GM19463 (cell line): Measurements from ENCODE around the gene SETD3.

Experiments used
- ATAC-seq: cut with Tn5 transposase; IDR thresholded peaks from one replicate; pipeline ENCODE4 v1.9.1; 2021; ENCODE audit warnings: mild to moderate bottlenecking, moderate library complexity; ENCODE audit not compliant: unreplicated experiment

Gene SETD3

DNA sequence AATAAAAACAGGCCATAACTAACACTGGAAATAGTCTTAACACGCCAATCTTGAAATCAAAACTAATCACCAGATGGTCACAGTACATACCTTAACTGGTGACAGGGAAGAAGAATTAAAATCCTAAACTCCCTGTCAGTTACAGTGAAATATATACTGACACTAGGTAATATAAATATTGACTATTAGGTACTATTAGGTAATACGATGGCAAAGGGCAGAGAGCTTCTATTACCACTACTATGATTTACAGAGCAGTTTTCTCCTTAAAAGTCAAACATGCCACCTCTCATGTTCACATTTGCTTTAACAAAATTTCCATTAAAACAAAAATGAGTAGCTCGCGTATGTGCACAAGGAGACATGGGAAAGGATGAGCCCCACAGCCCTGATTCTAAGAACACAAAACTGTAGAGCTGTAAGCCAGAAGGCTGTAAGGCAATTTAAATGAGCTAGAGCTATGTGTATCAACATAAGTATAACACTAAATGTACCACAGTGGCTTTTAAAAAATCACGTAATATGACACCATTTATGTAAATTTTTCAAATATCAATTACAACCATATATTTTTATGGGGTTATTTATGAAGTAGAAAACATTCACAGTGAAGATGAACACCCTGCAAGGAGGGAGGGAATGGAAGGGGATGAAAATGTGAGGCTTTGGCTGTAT, 19.1 kb downstream of the SETD3 start:
- no peak for ATAC-seq

DNA sequence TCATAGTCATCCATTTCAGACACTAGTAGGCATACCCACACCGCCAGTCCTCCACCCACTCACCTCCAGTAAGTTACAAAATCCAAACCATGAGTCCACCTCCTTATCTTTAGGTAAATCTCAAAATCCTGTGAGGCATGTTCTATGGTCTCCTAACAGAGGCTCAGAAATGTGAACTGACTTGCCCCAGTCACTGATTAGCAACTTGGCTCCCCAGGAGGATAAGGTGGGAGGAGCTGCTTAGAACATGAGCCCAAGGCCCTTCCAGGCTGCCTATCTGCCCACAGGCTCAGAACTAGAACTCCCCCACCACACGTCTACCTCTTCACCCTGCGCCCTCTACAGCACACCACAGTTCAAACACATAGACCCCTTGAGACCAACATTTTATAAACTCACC, 19.9 kb downstream of the SETD3 start:
- no peak for ATAC-seq

DNA sequence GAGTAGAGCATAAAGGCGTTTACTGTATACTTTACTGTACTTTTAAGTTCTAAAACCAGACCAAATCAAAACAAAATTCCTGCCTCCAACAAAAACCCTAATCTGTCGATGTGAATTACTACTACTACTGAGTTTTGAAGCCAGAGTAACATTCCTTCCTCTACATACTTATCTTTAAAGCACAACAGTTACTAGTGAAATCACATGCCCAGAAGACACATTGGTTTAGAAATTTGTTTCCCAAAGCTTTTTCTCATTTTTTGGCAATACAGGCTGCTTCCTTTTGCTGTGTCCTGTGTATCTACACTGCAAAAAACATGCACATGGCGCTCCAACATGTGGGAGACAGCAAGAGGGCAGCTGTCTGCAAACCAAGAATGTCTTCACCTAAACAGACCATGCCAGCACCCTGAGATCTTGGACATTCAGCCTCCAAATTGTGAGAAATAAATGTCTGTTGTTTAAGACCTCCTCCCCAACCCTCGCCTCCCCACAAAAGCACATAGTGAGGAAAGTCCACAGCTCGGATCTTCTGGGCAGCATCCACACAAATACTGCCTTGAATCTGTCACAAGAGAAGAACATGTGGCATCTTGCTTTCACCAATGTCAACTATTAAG, 21.1 kb downstream of the SETD3 start:
- no peak for ATAC-seq

GRCh38 chr14:99454246-99454645, 26.4 kb downstream of the SETD3 start:
- no peak for ATAC-seq

DNA sequence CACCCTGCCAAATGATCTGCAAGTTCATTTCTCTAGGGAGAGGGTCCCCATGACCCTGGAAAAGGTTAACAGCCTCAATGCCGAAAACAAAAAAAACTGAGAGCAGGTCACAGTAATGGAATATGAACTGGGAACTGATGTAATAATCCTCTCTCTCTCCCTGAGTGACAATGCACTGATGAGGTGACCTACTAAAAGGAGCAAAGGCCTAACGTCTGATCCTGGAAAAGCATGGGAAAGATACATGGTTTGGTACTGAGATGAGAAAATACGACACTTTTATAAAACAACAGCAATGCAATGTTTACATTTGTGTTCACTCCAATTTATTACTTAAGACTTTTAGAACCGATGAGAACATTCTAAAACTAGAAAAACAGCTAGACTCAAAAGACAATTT, 27.7 kb downstream of the SETD3 start:
- no peak for ATAC-seq

GRCh38 chr14:99451234-99451633, 29.4 kb downstream of the SETD3 start:
- no peak for ATAC-seq

GRCh38 chr14:99450266-99450665, 30.4 kb downstream of the SETD3 start:
- no peak for ATAC-seq

DNA sequence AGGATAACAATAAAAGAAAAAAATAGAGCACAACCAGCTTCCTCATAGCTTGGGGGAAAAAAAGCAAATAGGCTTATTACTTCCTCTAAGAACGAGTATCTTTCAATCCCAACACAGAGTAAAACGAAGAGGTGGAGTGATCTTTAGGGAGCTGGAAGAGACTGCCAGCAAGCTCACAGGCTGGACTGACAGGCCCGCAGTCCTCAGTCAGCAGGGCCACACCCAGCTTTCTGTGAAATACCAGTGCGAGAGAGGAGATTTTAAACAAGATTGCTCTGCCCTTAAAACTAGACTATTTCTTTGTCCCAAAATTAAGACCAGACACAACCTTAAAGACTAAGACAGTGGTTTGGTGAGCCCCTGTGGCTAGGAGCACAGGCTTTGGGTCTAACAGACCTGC, 32.9 kb downstream of the SETD3 start:
- no peak for ATAC-seq

DNA sequence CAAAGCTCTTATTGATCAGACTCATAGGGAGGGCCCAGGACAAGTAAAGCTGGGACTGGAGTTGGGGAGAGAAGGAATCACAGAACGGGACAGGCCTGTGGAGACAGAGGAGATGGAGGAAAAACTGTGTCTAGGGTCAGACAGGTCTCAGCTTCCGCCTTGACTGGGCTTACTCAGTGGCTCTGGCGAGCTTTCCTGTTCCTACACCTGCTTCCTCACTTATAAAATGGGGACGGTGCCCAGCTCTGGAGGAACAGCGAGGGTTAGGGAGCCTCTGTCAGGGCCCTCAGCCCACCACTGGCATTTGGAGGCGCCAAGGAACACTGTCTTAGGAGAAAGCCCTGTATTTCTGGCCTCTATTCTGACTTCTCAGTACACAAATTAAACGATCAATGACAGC, 34.7 kb downstream of the SETD3 start:
- ATAC-seq, result no peak

DNA sequence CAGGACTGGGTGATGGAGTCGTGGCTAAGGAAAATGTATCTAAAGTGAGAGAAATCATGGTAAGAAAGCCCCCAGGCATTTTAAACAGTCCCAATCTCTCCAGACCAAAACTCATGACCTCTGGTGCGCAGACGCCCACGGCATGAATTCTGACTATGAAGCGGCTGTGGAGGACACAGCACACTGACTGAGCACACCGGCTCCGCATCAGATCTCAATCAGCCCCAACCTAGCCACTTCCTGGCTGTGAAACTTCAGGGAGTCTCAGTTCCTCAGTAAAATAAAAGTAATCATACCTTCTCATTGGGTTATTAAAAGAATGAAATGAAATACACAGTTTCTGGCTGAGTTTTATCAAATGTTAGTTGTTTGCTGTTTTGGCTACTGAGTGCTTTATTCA, 38.7 kb downstream of the SETD3 start:
- no peak for ATAC-seq

DNA sequence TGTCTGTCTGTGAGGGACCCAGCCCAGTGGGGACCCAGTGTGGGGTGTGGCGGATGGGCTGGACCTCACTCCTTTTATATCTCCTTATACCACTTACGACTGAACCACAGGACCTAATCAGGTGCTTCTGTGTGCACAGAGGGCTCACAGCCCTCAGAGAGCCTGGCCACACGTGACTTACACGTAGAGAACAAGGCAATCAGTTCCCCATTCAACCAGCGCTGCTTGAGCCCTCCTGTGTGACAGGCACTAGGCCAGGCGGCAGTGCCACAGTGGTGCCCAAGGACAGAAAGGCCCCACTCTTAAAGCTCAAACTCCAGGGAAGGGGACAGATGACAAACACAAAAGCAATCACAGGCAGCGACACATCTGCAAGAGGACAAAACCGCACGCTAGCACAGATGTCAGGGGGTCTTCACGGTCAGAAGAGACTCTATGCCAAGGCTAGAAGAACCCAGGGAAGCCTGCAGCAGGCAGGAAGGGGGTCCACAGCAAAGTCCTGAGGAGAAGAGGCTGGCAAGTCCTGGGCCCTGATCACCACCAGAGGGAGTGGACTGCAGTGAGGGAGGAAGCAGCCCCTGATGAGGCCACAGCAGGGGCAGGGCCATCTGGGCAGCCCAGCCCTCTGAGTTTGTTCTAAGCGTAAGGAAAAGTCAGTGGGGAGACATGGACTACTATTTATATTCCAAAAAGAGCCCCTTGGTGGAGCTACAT, 39.3 kb downstream of the SETD3 start:
- no peak for ATAC-seq

DNA sequence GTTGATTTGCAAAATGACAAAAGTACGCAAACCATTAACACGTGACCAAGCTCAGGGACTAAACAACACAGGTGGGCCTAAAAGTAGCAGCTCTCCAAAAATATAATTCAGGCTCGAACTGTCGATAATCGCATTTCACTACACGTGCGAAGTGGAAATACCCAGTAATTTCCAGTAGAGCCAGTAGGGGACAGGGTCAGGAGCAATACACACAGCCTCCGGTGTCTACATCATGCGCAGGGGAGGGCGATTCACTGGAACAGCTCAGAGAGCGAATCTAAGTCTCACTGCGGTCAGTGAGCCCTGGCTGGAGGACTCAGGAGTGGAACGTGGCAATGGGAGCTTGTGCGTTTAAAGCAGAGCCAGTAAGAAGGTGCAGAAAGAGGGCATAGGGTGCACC, 40.4 kb downstream of the SETD3 start:
- ATAC-seq, result no peak

DNA sequence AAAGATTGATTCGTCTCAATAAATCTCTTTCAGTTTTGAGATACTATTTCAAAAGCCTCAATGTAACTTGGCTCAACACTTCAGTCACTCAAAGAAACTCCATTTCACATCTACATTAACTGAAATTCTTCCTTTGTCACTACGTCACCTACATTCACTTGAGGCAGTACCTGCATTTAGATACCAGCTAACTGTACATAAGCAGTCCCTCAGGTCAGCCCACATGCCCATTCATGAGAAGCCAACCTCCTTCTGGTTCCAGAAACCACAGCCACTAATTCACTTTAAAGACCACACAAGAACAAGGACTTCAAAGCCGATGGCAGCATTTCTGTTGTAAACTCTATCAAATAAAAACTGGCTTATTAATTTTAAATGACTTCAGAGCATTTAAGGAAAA, 43.0 kb downstream of the SETD3 start:
- no peak for ATAC-seq

- no peak for ATAC-seq
Measured at GRCh38 chr14:99436247-99437180, 44.1 kb downstream of the SETD3 start.

DNA sequence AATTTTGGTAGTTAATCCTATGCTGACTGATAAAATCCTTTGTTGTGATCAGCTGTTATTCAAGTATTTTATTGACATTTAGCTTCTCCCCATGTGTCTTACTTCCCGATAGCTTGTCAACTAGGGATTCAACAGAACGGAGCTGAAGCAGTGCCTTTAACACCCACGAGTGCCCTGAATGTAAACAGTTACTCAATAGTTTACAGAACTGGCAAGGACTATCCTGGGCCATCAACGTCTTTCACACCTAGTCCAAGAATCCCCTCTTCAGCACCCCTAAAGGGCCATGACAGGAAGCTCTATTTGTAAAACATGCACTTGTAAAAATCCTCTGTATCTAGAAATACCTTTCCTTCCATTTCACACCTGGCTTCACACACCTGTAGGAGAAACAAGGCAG, 45.3 kb downstream of the SETD3 start:
- ATAC-seq, result no peak

DNA sequence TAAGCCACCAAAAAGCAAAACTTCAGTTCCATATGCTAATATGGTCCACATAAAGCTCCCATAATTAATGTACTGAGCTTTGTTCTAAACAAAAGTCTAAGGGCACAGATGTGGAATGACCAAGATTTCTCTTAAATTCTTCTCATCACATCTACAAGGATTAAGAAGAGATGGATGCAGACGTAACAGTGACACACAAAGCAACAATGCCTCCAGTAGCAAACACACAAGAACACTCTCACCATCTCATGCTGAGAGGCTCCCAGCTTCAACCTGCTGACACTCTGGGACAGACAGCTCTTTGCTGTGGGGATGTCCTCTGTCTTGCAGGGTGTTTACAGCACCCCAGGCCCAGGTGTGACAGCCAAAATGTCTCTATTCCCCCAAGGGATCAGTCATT, 48.2 kb downstream of the SETD3 start:
- no peak for ATAC-seq

DNA sequence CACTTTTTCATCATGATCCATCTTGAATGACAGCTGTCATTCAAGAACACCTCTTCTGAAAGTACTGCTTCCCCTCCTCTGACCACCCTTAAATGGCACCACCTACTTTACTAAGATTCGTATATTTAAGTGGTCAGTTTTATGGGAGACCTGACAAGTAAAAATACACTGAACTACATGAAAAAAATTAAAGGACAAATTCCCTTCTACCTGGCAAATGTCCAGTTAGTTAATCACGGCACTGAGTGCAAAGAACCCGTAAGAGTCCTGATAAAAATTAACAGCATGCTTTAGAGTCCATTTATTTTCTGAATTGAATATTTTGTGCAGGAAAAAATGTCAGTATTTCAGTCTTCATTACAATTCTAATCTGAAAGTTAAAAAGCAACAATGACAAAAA, 48.7 kb downstream of the SETD3 start:
- ATAC-seq, result no peak

- peak; percentile 81 for ATAC-seq
Measured at GRCh38 chr14:99430491-99430890, 50.2 kb downstream of the SETD3 start.

DNA sequence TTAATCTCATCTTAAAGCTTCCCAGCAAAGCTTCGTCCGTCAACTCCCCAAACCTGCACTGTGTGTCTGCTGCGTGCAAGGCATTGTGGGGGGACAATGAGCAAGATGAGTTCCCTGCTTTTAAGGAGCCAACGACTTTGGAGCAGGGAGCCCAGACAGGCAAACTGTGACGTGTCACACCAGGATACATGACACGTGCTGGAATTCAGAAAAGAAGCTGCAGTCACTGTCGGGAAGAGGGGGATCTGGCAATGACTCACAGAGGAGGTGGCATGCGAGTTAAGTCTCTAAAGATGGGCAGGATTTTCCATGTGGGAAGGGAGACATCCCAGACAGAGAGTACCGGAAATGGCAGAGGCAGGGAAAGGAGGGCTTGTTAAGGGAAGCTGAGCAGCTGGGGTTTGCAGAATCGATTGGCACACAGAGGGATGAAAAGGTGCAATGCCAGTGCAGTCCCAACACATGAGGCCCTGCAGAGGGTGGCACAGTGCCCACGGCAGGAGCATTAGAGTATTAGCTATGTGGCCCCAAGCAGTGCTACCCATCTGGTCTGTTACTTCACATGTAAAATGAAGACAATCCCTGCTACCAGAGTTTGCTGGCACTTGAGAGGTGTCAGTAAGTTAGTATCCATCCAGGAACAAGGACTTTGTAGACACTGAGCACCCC, 52.9 kb downstream of the SETD3 start:
- ATAC-seq, result no peak

DNA sequence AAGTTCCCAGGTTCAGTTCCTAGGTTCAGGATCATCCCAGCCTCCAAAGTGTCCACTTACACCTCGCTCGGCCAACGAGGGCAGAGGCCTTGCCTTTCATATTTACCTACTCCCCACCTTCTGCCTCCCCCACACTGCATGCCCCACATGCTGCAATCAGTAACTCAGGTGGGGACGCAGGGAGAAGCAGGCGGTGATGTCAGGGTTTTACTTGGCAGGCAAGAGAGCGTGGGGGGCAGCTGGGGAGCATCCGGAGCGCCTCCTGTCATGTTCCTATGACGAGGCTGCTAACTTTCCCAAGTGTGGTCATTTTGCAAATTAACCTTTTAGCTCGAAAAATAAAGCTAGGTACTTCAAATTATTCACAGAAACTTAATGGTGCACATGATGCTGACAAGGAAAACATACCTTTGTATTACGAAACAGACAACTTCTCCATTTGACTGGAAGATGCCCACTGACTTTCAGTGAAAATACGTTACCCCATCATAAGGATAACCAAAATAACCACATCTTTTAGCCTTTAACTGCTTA, 53.8 kb downstream of the SETD3 start:
- ATAC-seq, result no peak
